ENCODE data around the gene FTSJ1.

DNA sequence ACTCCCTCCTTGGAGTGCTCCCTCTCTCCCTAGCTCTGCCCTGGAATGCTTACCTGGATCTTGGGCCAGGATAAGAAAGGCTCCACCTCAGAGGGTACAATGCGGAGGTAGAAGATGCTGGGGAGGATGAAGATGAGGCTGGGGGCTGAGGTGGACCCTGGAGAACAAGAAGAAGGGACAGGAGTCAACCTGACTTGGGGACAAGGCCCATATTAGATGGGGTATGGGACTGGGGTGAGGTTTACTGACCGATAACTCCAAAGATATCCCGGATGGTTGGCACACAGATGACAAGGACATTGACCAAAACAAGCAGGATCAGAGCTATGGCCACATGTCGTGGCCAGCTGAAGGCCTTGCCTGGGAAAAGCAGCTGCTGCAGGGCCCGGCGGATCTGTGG is 16.5 kb upstream of the FTSJ1 start:
- TF ChIP-seq, protein P1, sequence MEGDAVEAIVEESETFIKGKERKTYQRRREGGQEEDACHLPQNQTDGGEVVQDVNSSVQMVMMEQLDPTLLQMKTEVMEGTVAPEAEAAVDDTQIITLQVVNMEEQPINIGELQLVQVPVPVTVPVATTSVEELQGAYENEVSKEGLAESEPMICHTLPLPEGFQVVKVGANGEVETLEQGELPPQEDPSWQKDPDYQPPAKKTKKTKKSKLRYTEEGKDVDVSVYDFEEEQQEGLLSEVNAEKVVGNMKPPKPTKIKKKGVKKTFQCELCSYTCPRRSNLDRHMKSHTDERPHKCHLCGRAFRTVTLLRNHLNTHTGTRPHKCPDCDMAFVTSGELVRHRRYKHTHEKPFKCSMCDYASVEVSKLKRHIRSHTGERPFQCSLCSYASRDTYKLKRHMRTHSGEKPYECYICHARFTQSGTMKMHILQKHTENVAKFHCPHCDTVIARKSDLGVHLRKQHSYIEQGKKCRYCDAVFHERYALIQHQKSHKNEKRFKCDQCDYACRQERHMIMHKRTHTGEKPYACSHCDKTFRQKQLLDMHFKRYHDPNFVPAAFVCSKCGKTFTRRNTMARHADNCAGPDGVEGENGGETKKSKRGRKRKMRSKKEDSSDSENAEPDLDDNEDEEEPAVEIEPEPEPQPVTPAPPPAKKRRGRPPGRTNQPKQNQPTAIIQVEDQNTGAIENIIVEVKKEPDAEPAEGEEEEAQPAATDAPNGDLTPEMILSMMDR (conservative IDR thresholded peaks at IDR 0.05; ENCODE audit: low read length) = no peak
- no peak for TF ChIP-seq EZH2phosphoT487 (IDR thresholded peaks at IDR 0.05; ENCODE audit: borderline replicate concordance)
